ENCODE results near the gene SOS1. TPM values are rescaled to one million over a fixed set of nuclear protein-coding genes. Genes with fewer than 3 reads are reported as not detected.

The SOS1 gene
- total and polyA plus RNA-seq, 2 of the 13 experiments (the other 11 are each of a cell fraction or from before 2014, with no cell fraction given): 20.8 to 60.4 TPM

DNA sequence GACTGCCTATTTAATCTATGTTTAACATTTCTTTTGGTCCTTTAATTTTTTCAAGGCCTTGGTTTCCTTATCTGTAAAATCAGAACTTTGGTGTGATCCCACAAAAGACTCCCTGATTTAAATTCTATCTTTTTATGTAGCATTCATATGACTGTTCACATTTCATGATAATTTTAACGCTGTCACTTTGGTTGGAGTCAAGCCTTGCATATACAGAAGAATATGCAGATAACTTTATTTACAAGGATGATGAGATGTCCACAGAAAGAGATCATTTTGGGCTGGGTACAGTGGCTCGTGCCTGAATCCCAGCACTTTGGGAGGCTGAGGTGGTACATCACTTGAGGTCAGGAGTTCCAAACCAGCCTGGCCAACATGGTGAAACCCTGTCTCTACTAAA, 38.4 kb upstream of the SOS1 start (continued):
- TF ChIP-seq, protein P1, sequence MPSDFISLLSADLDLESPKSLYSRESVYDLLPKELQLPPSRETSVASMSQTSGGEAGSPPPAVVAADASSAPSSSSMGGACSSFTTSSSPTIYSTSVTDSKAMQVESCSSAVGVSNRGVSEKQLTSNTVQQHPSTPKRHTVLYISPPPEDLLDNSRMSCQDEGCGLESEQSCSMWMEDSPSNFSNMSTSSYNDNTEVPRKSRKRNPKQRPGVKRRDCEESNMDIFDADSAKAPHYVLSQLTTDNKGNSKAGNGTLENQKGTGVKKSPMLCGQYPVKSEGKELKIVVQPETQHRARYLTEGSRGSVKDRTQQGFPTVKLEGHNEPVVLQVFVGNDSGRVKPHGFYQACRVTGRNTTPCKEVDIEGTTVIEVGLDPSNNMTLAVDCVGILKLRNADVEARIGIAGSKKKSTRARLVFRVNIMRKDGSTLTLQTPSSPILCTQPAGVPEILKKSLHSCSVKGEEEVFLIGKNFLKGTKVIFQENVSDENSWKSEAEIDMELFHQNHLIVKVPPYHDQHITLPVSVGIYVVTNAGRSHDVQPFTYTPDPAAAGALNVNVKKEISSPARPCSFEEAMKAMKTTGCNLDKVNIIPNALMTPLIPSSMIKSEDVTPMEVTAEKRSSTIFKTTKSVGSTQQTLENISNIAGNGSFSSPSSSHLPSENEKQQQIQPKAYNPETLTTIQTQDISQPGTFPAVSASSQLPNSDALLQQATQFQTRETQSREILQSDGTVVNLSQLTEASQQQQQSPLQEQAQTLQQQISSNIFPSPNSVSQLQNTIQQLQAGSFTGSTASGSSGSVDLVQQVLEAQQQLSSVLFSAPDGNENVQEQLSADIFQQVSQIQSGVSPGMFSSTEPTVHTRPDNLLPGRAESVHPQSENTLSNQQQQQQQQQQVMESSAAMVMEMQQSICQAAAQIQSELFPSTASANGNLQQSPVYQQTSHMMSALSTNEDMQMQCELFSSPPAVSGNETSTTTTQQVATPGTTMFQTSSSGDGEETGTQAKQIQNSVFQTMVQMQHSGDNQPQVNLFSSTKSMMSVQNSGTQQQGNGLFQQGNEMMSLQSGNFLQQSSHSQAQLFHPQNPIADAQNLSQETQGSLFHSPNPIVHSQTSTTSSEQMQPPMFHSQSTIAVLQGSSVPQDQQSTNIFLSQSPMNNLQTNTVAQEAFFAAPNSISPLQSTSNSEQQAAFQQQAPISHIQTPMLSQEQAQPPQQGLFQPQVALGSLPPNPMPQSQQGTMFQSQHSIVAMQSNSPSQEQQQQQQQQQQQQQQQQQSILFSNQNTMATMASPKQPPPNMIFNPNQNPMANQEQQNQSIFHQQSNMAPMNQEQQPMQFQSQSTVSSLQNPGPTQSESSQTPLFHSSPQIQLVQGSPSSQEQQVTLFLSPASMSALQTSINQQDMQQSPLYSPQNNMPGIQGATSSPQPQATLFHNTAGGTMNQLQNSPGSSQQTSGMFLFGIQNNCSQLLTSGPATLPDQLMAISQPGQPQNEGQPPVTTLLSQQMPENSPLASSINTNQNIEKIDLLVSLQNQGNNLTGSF (CRISPR knock-in tag; IDR thresholded peaks at IDR 0.05): no peak
- TF ChIP-seq, protein P2, sequence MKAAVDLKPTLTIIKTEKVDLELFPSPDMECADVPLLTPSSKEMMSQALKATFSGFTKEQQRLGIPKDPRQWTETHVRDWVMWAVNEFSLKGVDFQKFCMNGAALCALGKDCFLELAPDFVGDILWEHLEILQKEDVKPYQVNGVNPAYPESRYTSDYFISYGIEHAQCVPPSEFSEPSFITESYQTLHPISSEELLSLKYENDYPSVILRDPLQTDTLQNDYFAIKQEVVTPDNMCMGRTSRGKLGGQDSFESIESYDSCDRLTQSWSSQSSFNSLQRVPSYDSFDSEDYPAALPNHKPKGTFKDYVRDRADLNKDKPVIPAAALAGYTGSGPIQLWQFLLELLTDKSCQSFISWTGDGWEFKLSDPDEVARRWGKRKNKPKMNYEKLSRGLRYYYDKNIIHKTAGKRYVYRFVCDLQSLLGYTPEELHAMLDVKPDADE (CRISPR knock-in tag; IDR thresholded peaks at IDR 0.05): no peak
- no peak for TF ChIP-seq NCOA5 (CRISPR knock-in tag; IDR thresholded peaks at IDR 0.05)
- no peak for TF ChIP-seq NR2F2 (IDR thresholded peaks at IDR 0.05; ENCODE audit: borderline replicate concordance, low read depth)
- TF ChIP-seq, protein P3, sequence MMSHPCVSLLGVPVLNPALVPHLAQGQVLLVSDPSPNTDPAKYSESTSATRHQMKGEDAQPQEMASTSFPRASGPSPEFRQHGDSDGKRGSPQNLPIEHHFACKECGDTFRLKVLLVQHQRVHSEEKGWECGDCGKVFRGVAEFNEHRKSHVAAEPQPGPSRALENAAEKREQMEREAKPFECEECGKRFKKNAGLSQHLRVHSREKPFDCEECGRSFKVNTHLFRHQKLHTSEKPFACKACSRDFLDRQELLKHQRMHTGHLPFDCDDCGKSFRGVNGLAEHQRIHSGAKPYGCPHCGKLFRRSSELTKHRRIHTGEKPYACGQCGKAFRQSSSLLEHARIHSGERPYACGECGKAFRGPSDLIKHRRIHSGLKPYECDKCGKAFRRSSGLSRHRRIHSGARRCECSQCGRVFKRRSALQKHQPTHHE (CRISPR knock-in tag; IDR thresholded peaks at IDR 0.05; ENCODE audit: borderline replicate concordance): no peak
- TF ChIP-seq, protein P4, sequence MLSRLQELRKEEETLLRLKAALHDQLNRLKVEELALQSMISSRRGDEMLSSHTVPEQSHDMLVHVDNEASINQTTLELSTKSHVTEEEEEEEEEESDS (CRISPR knock-in tag; IDR thresholded peaks at IDR 0.05; ENCODE audit: borderline replicate concordance): no peak
- TF ChIP-seq, protein P5, sequence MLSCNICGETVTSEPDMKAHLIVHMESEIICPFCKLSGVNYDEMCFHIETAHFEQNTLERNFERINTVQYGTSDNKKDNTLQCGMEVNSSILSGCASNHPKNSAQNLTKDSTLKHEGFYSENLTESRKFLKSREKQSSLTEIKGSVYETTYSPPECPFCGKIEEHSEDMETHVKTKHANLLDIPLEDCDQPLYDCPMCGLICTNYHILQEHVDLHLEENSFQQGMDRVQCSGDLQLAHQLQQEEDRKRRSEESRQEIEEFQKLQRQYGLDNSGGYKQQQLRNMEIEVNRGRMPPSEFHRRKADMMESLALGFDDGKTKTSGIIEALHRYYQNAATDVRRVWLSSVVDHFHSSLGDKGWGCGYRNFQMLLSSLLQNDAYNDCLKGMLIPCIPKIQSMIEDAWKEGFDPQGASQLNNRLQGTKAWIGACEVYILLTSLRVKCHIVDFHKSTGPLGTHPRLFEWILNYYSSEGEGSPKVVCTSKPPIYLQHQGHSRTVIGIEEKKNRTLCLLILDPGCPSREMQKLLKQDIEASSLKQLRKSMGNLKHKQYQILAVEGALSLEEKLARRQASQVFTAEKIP (CRISPR knock-in tag; IDR thresholded peaks at IDR 0.05; ENCODE audit: borderline replicate concordance): no peak
- TF ChIP-seq, protein P6, sequence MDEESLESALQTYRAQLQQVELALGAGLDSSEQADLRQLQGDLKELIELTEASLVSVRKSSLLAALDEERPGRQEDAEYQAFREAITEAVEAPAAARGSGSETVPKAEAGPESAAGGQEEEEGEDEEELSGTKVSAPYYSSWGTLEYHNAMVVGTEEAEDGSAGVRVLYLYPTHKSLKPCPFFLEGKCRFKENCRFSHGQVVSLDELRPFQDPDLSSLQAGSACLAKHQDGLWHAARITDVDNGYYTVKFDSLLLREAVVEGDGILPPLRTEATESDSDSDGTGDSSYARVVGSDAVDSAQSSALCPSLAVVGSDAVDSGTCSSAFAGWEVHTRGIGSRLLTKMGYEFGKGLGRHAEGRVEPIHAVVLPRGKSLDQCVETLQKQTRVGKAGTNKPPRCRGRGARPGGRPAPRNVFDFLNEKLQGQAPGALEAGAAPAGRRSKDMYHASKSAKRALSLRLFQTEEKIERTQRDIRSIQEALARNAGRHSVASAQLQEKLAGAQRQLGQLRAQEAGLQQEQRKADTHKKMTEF (CRISPR knock-in tag; IDR thresholded peaks at IDR 0.05): no peak
- TF ChIP-seq ZNF619 (CRISPR knock-in tag; IDR thresholded peaks at IDR 0.05): no peak
- TF ChIP-seq ZNF644 (CRISPR knock-in tag; IDR thresholded peaks at IDR 0.05; ENCODE audit: low read depth): no peak

Measured in HepG2 (cell line).